Neural progenitor cell (in vitro differentiated cells): ENCODE data around the gene ARHGAP20.

Experiments
- EZH2phosphoT487 ChIP-seq: fragments of 200-600 bp; sonication (generic); IDR thresholded peaks from 2 replicates; pipeline ENCODE4 v1.6.1; 2017; ENCODE audit warnings: antibody characterized with exemption
- TF ChIP-seq, protein P1 (sequence below): fragments of 200-600 bp; sonication (generic); IDR thresholded peaks from 2 replicates; pipeline ENCODE4 v1.5.1; 2017; ENCODE audit warnings: antibody characterized with exemption, mild to moderate bottlenecking

DNA sequence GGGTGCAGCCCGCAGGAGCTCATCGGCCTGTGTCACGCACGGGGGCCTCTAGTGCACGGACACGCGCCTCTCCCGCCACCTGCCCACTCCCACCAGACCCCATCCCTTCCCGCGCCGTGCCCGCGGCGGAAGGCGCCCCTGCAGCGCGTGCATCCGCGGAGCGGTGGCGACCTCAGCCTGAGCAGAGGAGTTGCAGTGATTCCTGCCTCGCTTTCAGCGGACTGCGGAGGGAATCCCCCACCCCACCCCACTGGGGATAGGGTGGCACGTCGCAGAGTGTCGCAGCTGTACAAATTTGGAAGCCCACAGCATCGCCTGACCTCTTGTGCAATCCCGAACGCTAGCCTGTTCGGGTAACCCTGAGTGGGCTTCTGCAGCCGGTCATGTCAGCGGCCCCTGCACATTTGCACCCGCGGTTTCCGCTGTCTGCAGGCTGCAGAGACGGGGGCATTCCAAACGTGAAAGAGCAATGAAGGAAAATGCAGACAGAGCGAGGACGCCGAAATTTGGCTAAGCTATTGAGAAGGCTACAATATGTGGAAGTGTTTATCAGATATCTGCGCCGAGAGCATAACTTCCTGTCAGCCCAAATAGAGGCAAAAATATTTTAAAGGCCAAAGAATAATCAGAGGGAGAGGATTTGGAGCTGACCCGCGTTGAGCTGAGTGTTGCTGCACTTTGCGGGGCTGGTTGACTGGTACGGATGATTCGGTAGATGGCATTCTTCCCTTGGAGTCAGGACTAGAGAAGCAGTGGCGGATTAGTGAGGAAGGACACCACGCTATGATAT is 617 bp upstream of the ARHGAP20 start:
- TF ChIP-seq, protein P1, sequence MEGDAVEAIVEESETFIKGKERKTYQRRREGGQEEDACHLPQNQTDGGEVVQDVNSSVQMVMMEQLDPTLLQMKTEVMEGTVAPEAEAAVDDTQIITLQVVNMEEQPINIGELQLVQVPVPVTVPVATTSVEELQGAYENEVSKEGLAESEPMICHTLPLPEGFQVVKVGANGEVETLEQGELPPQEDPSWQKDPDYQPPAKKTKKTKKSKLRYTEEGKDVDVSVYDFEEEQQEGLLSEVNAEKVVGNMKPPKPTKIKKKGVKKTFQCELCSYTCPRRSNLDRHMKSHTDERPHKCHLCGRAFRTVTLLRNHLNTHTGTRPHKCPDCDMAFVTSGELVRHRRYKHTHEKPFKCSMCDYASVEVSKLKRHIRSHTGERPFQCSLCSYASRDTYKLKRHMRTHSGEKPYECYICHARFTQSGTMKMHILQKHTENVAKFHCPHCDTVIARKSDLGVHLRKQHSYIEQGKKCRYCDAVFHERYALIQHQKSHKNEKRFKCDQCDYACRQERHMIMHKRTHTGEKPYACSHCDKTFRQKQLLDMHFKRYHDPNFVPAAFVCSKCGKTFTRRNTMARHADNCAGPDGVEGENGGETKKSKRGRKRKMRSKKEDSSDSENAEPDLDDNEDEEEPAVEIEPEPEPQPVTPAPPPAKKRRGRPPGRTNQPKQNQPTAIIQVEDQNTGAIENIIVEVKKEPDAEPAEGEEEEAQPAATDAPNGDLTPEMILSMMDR = peak; percentile 11
- peak; percentile 58 for TF ChIP-seq EZH2phosphoT487
